C1 segment of cervical spinal cord (tissue), 14 donors: ENCODE measurements around the gene FARP2.
"Not testable (repeated sequence)": the region's sequence is repeated elsewhere in the genome, so short reads cannot be mapped to it uniquely, and the experiment has no call there.

Source experiments
- DNase-seq, 14 donors: peaks; one replicate each; lab custom pipeline; 2025; lab: John Stamatoyannopoulos, UW

Gene FARP2

GRCh38 chr2:241408849-241409248, 52.8 kb downstream of the FARP2 start:
- no peak for DNase-seq

GRCh38 chr2:241410739-241411176, 54.7 kb downstream of the FARP2 start:
- peak in 9 of 14 donors; percentile 34 to 77 (median 44) for DNase-seq

- DNase-seq, result no peak
Observed at GRCh38 chr2:241412144-241412543, 56.1 kb downstream of the FARP2 start.

- DNase-seq, result not testable (repeated sequence)
Observed at GRCh38 chr2:241413501-241413900, 57.4 kb downstream of the FARP2 start.

- no peak for DNase-seq
Observed at GRCh38 chr2:241413929-241414580, 58.0 kb downstream of the FARP2 start.

- DNase-seq, result no peak
Observed at GRCh38 chr2:241415196-241415595, 59.1 kb downstream of the FARP2 start.

- peak in 1 of 14 donors; percentile 23 for DNase-seq
Observed at GRCh38 chr2:241417626-241418025, 61.5 kb downstream of the FARP2 start.

- DNase-seq, result no peak
Observed at GRCh38 chr2:241421330-241421729, 65.2 kb downstream of the FARP2 start.

- DNase-seq, result not testable (repeated sequence)
Observed at GRCh38 chr2:241421942-241422341, 65.9 kb downstream of the FARP2 start.

GRCh38 chr2:241422350-241422749, 66.3 kb downstream of the FARP2 start:
- DNase-seq, result no peak

- not testable (repeated sequence) for DNase-seq
Observed at GRCh38 chr2:241423489-241423888, 67.4 kb downstream of the FARP2 start.

GRCh38 chr2:241425368-241425767, 69.3 kb downstream of the FARP2 start:
- no peak for DNase-seq

GRCh38 chr2:241430178-241430577, 74.1 kb downstream of the FARP2 start:
- no peak for DNase-seq

GRCh38 chr2:241432824-241433448, 76.9 kb downstream of the FARP2 start:
- no peak for DNase-seq

- DNase-seq, result no peak
Observed at GRCh38 chr2:241437179-241437578, 81.1 kb downstream of the FARP2 start.

GRCh38 chr2:241441492-241441891, 85.4 kb downstream of the FARP2 start:
- DNase-seq, result no peak

GRCh38 chr2:241443486-241444223, 87.6 kb downstream of the FARP2 start:
- DNase-seq, result no peak

- DNase-seq, result no peak
Observed at GRCh38 chr2:241445426-241445825, 89.3 kb downstream of the FARP2 start.

- DNase-seq, result not testable (repeated sequence)
Observed at GRCh38 chr2:241450092-241450491, 94.0 kb downstream of the FARP2 start.

- no peak for DNase-seq
Observed at GRCh38 chr2:241451840-241452506, 95.9 kb downstream of the FARP2 start.

- DNase-seq, result not testable (repeated sequence)
Observed at GRCh38 chr2:241453919-241454318, 97.8 kb downstream of the FARP2 start.
